ENCODE results near the gene SLC9A1.
"Not testable (repeated sequence)": the region's sequence is repeated elsewhere in the genome, so short reads cannot be mapped to it uniquely, and the experiment has no call there.

SLC9A1 gene

DNA sequence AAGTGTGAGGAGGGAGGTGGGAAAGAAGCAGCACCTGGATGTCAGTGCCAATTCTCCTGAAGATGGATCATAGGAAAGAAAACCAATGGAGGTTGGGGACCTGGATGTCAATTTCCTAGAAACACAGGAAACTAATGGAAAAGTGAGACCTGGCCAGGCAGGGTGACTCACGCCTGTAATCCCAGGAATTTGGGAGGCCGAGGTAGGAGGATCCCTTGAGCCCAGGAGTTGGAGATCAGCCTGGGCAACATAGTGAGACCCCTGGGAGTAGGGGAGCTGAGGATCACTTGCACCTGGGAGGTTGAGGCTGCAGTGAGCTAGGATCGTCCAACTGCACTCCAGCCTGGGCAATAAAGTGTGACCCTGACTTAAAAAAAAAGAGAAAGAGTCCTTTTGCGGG is 21.4 kb upstream of the SLC9A1 start:
- no peaks in the 10 kb centered on the region for H3K4me1 ChIP-seq (ENCODE audit: low read length)

GRCh38 chr1:27172992-27173391 is 18.1 kb upstream of the SLC9A1 start:
- H3K27ac ChIP-seq (ENCODE audit: low read length); H3K4me2 ChIP-seq (ENCODE audit: low read length); H2AFZ ChIP-seq (ENCODE audit: low read depth, low read length); H3K36me3 ChIP-seq (replicated peaks; ENCODE audit: low read depth, low read length); H3K79me2 ChIP-seq (ENCODE audit: low read length); H3K4me3 ChIP-seq (ENCODE audit: low read length); H3K9ac ChIP-seq (ENCODE audit: low read length); H3K9me3 ChIP-seq (ENCODE audit: insufficient read depth, low read length); H3K27me3 ChIP-seq (ENCODE audit: low read depth, low read length); H4K20me1 ChIP-seq (ENCODE audit: insufficient read depth, low read length); H3K4me1 ChIP-seq (ENCODE audit: low read length): not testable (repeated sequence)

More for the DNA sequence above, 21.4 kb upstream of the SLC9A1 start:
- H3K27me3 ChIP-seq (ENCODE audit: low read depth, low read length), result no peaks in the 10 kb centered on the region
- H3K36me3 ChIP-seq (replicated peaks; ENCODE audit: low read depth, low read length), result no peaks in the 10 kb centered on the region
- no peak overlapping the region for H3K4me2 ChIP-seq (ENCODE audit: low read length)
- no peak for TF ChIP-seq CTCF (IDR thresholded peaks at IDR 0.05; ENCODE audit: low read depth, low read length)
- no peak for TF ChIP-seq EZH2phosphoT487 (IDR thresholded peaks at IDR 0.05; ENCODE audit: low read depth)
- no peak overlapping the region for H2AFZ ChIP-seq (ENCODE audit: low read depth, low read length)
- no peak overlapping the region for H3K4me3 ChIP-seq (ENCODE audit: low read length)
- no peak overlapping the region for H3K9ac ChIP-seq (ENCODE audit: low read length)
- no peaks in the 10 kb centered on the region for H3K9me3 ChIP-seq (ENCODE audit: insufficient read depth, low read length)
- H3K79me2 ChIP-seq (ENCODE audit: low read length), result no peaks in the 10 kb centered on the region
- no peak overlapping the region for H3K27ac ChIP-seq (ENCODE audit: low read length)
- no peaks in the 10 kb centered on the region for H4K20me1 ChIP-seq (ENCODE audit: insufficient read depth, low read length)

DNA sequence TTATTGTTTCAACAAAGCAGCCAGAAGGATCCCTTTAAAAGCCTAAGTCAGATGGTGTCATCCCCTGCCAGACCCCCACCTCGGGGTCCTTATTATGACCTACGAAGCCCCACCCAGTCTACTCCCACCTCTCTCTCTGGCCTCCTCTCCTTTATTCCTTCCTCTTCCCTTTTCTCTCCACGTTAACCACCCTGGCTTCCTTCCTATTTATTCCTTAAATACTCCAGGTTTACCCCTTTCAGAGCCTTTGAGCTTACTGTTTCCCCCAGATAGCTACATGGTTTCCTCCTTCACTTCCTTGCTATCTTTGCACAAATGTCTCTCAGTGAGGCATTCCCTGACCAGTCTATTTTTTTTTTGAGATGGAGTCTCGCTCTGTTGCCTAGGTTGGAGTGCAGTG is 12.0 kb upstream of the SLC9A1 start:
- Histone ChIP-seq H3K4me3 (ENCODE audit: low read length) (no peak overlapping the region), H3K4me1 (ENCODE audit: low read length) (no peaks in the 10 kb centered on the region), H3K9me3 (ENCODE audit: insufficient read depth, low read length) (no peaks in the 10 kb centered on the region), H2AFZ (ENCODE audit: low read depth, low read length) (no peak overlapping the region), H3K79me2 (ENCODE audit: low read length) (no peaks in the 10 kb centered on the region), H3K27me3 (ENCODE audit: low read depth, low read length) (no peaks in the 10 kb centered on the region), H3K9ac (ENCODE audit: low read length) (no peak overlapping the region), H4K20me1 (ENCODE audit: insufficient read depth, low read length) (no peaks in the 10 kb centered on the region), H3K4me2 (ENCODE audit: low read length) (no peak overlapping the region), H3K27ac (ENCODE audit: low read length) (no peak overlapping the region), H3K36me3 (replicated peaks; ENCODE audit: low read depth, low read length) (no peaks in the 10 kb centered on the region)
- TF ChIP-seq CTCF (IDR thresholded peaks at IDR 0.05; ENCODE audit: low read depth, low read length), result no peak
- no peak for TF ChIP-seq EZH2phosphoT487 (IDR thresholded peaks at IDR 0.05; ENCODE audit: low read depth)

GRCh38 chr1:27166351-27166802 is 11.5 kb upstream of the SLC9A1 start:
- Histone ChIP-seq H3K4me2 (ENCODE audit: low read length) (no peak overlapping the region), H2AFZ (ENCODE audit: low read depth, low read length) (no peak overlapping the region)

More at GRCh38 chr1:27166351-27166802, 11.5 kb upstream of the SLC9A1 start:
- H3K4me3 ChIP-seq (ENCODE audit: low read length), result no peak overlapping the region
- no peak overlapping the region for H3K27ac ChIP-seq (ENCODE audit: low read length)
- no peaks in the 10 kb centered on the region for H3K36me3 ChIP-seq (replicated peaks; ENCODE audit: low read depth, low read length)
- H3K27me3 ChIP-seq (ENCODE audit: low read depth, low read length), result no peaks in the 10 kb centered on the region
- H4K20me1 ChIP-seq (ENCODE audit: insufficient read depth, low read length), result no peaks in the 10 kb centered on the region
- TF ChIP-seq EZH2phosphoT487 (IDR thresholded peaks at IDR 0.05; ENCODE audit: low read depth) (no peak), CTCF (IDR thresholded peaks at IDR 0.05; ENCODE audit: low read depth, low read length) (no peak)
- no peaks in the 10 kb centered on the region for H3K79me2 ChIP-seq (ENCODE audit: low read length)
- no peaks in the 10 kb centered on the region for H3K9me3 ChIP-seq (ENCODE audit: insufficient read depth, low read length)
- H3K4me1 ChIP-seq (ENCODE audit: low read length), result peaks cover 3% of the 10 kb centered on the region; the same call in 1 of the 2 replicates
- no peak overlapping the region for H3K9ac ChIP-seq (ENCODE audit: low read length)
